NCI-H2227 (cell line): ENCODE results near the gene HMGN3.

Source experiments
- DNase-seq: peaks from one replicate; lab custom pipeline; 2025; ENCODE audit not compliant: unreplicated experiment; lab: John Stamatoyannopoulos, UW

Gene HMGN3

GRCh38 chr6:79233611-79234149 lies 802 bp downstream of the HMGN3 start:
- DNase-seq = peak; percentile 87

GRCh38 chr6:79232696-79233462 lies 1.6 kb downstream of the HMGN3 start:
- DNase-seq = no peak

GRCh38 chr6:79231666-79232065 lies 2.8 kb downstream of the HMGN3 start:
- DNase-seq = no peak

DNA sequence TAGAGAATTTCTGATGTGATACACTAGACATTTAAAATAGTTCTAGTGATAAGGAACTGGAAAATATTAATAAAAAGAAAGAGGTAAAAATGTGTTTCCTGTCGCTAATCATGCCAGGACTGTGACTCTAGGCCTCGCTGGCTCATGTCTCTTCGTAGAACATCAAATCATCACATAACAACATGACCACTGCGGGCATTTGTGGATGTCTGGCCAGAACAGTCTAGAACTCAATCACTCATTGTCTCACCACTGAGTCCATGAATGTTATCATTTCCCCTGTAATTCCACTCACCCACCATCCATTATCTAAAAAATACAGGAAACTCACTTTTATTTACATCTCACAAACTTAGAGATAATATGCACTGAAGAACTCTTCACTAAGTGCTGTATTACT lies 3.4 kb downstream of the HMGN3 start:
- DNase-seq = no peak

DNA sequence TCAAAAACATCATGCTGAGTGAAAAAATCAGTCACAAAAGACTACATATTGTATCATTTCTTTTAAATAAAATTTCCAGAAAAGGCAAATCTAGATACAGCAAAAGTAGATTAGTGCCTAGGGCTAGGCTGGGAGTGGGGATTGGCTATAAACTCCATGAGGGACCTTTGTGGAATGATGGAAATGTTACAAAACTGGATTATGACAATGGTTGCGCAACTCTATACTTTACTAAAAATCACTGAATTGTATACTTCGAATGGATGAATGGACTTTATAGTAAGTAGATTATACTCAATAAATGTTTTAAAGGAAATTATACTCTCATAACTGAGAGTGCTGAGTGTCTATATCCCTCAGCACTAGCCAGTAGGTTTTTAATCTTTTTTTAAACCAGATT lies 4.3 kb downstream of the HMGN3 start:
- DNase-seq = no peak

- no peak for DNase-seq
Measured at GRCh38 chr6:79227445-79227844, 7.0 kb downstream of the HMGN3 start.

DNA sequence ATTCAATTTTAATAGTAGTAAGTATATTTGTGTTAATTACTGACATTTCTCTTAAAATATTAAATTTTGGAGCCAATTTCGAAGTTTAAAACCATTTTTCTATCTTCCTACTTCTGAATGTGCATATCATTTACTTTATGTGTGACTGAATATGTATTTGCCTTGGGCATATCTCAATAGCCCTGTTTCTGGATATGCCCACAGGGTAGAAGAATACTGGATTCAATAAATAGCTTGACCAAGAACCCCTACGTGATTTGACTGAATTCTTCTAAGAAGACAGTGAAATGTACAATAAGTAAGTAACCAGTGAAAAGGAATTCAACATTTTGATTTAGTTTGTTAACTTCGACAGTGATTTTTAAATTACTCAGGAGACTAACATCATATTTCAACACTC lies 7.8 kb downstream of the HMGN3 start:
- DNase-seq = no peak

- DNase-seq = no peak
Measured at GRCh38 chr6:79225717-79226599, 8.5 kb downstream of the HMGN3 start.

GRCh38 chr6:79223611-79224404 lies 10.7 kb downstream of the HMGN3 start:
- no peak for DNase-seq

DNA sequence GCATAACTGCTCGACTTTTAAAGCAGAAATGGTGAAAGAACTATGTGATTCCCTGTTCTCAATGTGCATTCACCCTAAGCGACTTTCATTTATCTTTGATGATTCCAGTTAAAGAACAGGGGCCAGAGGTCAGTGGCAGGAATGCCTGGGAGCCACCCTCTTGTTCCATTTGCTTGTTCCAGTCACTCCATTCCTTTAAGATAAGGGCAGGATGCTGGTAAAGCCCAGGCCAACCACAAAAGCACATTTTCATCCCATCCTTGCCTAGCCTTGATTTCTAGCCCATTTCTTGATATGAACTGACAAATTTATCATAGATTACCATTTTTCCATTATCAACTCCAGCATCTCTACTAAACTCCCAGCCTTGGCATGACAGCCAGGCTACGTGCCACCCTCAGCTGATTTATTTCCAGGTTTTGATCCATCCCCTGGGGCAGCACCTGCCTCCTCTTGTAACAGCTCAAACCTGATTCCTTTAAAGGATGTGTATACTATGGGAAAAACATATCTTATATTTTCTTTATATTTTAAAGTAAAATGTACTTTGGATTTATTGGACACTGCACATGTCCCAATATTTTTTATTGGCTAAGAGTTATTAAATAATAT lies 19.2 kb downstream of the HMGN3 start:
- no peak for DNase-seq

GRCh38 chr6:79212859-79213258 lies 21.6 kb downstream of the HMGN3 start:
- DNase-seq = no peak

DNA sequence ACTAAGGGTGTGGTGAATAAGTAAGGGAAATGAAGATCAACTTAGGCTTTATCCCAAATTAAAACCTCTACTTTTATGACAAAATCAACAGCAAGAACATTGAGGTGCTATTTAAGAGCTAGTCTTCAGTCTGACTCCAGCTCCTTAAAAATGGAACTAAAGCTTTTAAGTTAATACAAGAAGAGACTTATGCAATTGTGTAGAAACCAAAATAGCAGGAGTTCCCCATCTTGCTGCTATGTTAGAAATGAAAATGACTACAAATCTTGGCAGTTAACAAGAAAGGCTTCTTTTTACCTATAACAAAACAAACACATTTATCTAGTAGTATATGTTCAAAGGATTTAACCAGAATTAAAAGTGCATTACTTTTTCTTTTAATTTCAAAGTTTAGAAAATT lies 25.7 kb downstream of the HMGN3 start:
- DNase-seq = no peak

DNA sequence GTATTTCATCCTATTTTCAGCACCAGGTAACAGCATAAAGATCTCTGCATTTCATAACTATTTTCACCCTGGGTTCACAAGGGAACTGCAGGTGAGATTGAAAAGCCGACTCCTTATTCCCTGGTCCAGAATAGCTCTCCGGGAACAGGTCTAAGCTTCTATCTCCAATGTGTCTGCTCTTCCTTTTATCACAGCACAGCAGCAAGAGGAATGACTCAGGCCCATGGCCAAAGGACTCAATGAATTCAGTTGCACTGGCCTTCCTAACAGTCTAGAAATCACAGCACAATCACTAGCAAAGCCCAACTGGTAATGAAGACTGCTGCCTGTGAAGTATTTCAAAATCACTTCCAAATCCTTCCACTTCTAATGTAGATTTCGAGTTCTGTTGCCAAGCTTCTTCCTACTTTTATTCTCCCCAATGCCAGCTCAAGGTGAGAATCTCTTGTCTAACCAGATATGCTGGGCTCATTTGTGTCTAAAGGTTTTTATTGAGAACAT lies 30.7 kb downstream of the HMGN3 start:
- DNase-seq = no peak

GRCh38 chr6:79202556-79202955 lies 31.9 kb downstream of the HMGN3 start:
- DNase-seq = no peak

DNA sequence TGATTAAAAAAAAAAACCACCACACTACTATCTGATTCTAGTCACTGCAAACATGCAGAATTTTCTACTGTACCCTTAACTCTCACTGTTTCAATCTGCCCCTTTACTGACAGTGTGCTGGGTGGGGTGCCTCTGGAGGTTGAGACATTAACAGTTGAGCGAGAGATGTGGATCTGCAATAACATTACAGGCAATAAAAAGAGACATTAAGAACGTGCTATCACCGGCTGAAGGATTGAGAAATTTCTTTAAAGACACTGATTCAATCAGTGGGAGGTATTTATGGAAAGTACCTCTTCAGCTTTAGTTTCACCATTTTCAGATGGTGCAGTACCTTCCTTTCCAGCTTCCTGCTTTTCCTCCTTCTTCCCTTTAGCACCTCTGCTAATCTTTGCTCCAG lies 32.5 kb downstream of the HMGN3 start:
- DNase-seq = no peak

- DNase-seq = no peak
Measured at GRCh38 chr6:79201143-79201542, 33.3 kb downstream of the HMGN3 start.

DNA sequence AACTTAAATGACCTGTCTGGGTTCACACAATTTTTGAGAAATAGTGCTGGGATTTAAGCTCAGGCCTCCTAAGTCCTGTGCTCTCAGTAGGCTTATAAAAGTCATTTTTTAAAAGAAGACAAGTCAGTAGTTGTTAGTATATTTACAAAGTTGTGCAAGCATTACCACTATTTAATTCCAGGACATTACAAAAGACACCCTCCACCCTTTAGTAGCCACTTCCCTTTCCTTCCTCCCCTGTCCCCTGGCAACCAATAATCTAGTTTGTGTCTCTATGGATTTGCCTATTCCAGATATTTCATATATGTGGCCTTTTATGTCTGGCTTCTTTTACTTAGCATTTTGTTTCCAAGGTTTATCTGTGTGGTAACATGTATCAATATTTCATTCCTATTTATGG lies 37.6 kb downstream of the HMGN3 start:
- DNase-seq = no peak

DNA sequence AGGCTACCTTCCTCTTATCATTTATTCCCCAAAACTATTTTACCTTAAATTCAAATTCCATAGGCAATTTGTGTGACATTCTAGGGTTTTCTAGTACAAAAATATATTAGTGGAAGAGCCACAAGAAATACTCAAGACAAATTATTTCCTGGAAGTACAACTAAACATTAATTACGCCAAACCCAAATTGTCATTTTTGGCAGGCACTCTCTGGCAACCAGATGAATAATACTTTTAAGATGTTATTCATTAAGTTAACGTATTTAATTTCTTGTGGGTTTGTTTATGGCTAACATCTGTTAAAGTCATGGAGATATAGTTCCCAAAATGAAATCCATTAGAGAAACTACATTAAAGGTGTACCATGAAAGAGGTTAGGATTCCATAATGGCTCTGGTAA lies 40.5 kb downstream of the HMGN3 start:
- DNase-seq = no peak

DNA sequence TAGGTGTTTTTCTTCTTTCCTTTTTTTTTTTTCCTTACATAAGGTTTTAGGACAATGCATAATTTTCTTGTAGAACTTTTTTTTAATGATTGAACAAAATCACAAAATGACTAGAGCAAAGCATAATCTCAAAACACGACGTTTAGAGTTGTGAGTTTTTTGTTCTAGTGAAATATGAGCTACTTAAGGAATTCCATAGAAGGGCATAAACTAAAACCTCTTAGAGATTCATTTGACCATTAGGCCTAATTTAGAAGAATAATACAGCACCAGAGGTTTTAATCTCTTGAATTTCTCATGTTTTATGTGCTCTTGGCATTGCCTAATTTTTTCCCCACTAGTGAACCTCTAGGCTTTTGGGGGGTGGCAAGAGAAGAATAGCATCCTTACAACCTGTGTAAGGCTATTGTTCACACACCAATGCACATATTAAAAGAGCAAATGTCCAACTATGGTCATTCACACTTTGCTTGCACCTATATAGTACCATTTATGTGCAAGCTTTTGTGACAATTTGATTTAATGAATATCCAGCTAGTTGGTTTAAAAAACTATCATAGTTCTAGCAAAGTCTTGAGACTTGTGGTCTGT lies 44.6 kb downstream of the HMGN3 start:
- no peak for DNase-seq

- DNase-seq = no peak
Measured at GRCh38 chr6:79188885-79189480, 45.5 kb downstream of the HMGN3 start.
